Ramos (cell line): Measurements from ENCODE around the gene ZSCAN25.
"Not testable (repeated sequence)": the region's sequence is repeated elsewhere in the genome, so short reads cannot be mapped to it uniquely, and the experiment has no call there.

ENCODE experiments used
- in situ Hi-C: fragments of 300-500 bp; cut with MboI; formaldehyde crosslinking; loops from one replicate; pipeline ENCODE4 v1.14.3; 2022; ENCODE audit warnings: low sequenced_read_pairs; ENCODE audit not compliant: unreplicated experiment

The ZSCAN25 gene

GRCh38 chr7:99642027-99642426 lies 25.3 kb downstream of the ZSCAN25 start:
- in situ Hi-C loops: no loop called here

DNA sequence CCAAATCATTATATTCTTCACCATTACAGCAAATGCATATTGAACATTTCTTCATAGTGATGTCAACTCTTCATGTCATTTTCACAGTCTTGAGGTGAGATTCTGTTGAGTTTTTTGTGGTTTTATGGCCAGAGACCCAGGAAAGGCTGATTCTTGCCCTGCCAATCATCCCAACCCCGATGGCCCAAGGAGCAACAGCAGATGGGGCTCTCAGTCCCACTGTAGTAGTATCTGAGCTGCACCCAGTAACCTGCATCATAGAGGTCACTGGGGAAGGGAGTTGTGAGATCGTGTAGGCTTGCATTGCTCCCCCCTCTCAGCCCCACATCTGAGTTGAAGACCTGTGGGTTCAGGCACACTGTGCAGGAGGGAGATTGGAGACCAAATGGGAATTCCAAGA lies 26.7 kb downstream of the ZSCAN25 start:
- in situ Hi-C loops: no loop called here

GRCh38 chr7:99644431-99644830 lies 27.7 kb downstream of the ZSCAN25 start:
- in situ Hi-C loops: no loop called here

- in situ Hi-C loops: no loop called here
Observed at GRCh38 chr7:99645590-99645989, 28.8 kb downstream of the ZSCAN25 start.

- in situ Hi-C loops: no loop called here
Observed at GRCh38 chr7:99648843-99649242, 32.1 kb downstream of the ZSCAN25 start.

DNA sequence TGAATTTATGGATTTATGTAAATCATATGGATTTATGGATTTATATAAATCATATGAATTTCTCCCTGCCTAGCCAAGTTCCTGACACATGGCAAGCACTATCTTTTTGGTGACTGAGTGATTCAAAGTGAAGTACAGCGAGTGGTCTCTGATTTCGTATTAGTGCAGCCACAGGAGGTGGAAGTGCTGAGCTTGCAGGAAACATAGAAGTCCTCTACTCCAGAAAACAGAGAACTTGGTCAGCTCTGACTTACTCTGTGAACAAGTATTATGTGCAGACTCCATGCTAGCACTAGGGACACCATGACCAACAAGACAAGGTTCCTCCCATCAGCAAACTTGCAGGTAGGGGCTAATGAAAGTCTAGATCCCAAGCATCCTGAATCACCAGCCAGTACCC lies 34.5 kb downstream of the ZSCAN25 start:
- in situ Hi-C loops: no loop called here

DNA sequence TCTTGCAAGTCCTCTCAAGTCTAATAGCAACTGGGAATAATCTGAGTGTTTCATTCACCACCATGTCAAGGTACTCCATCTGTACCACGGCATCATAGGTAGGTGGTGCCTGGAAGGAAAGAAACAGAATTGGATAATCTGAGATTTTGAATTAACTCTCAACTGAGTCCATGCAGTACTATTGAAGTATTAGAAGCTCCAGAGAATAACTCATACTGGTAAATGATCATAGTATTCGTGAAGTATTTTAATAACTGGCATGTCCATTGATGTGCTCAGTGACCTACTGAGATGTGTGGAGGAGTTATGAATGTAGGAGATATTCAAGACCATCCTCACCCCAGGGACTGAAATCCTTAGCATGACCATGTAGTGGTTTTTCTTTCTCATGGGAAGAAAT lies 35.9 kb downstream of the ZSCAN25 start:
- in situ Hi-C loops: no loop called here

GRCh38 chr7:99653269-99653668 lies 36.5 kb downstream of the ZSCAN25 start:
- in situ Hi-C loops: not testable (repeated sequence)

DNA sequence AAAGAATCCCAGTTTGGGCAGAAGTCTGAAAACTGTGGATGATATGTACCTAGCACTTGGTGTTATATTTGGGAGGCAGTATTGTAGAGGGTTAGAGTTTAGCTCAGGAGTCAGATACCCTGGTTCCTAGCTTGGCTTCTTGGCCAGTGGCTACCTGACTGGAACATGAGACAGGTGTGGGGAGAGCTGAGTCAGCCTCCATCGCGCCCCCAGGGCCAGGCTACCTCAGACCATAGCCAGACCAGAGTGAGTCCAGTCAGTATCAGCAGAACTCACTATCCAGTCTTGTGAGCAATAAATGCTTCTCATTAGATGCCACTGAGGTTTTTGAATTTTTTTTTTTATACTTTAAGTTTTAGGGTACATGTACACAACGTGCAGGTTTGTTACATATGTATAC lies 37.0 kb downstream of the ZSCAN25 start:
- in situ Hi-C loops: no loop called here

DNA sequence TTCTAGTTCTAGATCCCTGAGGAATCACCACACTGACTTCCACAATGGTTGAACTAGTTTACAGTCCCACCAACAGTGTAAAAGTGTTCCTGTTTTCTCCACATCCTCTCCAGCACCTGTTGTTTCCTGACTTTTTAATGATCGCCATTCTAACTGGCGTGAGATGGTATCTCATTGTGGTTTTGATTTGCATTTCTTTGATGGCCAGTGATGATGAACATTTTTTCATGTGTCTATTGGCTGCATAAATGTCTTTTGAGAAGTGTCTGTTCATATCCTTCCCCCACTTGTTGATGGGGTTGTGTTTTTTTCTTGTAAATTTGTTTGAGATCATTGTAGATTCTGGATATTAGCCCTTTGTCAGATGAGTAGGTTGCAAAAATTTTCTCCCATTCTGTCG lies 37.9 kb downstream of the ZSCAN25 start:
- in situ Hi-C loops: not testable (repeated sequence)

- in situ Hi-C loops: not testable (repeated sequence)
Observed at GRCh38 chr7:99657879-99658278, 41.1 kb downstream of the ZSCAN25 start.

DNA sequence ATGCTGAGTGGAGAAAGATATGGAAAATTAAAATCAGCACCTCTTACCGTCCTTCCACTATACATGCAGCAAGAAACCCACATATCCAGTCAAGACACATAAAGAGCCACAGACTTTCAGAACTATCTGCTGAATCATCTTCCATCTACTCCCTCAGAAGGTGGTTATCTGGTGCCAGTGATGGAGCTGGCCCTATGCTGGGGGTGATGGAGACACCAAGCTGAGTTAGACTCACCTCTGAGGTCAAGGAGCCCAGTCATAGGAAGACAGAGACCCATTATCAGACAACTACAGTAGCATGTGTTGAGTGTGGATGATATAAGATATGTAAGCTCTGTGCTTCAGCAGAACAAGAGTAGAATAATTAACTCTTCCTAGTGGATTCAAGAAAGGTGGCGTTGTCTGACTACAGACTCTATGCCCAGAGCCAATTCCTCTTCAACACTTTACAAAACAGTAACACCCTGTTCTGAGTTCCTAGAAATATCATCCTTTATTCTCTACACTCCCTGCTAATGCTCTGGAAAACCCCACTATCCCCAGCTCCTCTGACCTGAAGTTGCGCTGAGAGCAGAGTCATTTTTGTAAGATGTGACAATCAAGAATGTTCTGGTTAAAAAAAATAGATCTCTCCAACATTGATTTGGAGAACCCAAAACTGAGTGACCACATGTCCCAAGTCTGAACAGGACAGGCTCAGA lies 48.7 kb downstream of the ZSCAN25 start:
- in situ Hi-C loops: no loop called here

DNA sequence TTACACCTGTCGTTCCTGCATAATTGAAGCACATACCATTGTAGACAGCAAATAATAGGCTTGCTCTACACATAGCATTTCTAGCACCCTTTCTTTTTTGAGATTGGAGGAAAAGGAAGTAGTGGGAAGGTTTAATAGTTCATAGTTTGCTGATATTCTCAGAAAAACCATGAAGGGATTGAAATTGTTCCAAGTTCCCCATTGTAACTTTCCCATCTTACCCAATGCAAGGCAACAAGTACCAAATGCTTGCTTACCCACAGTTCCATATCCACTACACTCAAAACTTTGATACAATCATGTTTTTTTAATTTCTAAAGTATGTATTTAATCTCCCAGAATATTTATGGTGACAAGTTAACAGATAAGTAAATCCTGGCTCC lies 49.3 kb downstream of the ZSCAN25 start:
- in situ Hi-C loops: no loop called here

GRCh38 chr7:99667179-99667578 lies 50.4 kb downstream of the ZSCAN25 start:
- in situ Hi-C loops: no loop called here

DNA sequence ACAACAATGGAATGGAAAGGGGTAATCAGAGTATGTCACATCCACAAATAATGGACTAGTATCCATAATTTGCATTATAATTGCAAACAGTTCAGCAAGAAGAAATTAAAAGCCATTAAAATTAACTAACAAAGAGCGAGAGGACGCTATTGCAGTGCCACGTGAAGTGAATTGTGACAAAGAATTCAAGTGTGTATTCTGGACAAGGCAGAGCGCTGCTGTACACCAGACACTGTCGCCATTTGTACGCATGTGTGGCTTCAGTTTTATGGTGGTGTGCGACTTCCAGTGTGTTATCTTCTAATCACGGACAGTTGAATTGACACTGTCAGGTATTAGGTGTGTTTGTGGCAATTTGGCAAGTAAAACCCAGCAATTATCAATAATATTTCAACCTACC lies 51.8 kb downstream of the ZSCAN25 start:
- in situ Hi-C loops: no loop called here

DNA sequence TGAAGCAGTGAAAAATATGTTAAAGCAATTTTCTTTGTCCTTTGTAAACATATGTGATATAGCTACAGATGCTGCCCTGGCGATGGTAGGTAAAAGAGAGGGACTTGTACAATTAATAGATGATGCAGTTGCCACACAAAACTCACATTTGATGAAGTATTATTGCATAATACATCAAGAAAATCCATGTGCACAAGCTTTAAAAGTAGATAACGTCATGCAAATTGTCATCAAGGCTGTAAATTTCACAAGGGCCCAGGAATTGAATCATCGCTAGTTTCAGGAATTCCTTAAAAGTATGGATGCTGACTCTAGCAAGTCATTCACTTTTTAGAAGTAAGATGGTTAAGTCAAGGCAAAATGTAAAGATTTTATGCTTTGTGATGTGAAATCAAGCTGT lies 53.0 kb downstream of the ZSCAN25 start:
- in situ Hi-C loops: no loop called here

DNA sequence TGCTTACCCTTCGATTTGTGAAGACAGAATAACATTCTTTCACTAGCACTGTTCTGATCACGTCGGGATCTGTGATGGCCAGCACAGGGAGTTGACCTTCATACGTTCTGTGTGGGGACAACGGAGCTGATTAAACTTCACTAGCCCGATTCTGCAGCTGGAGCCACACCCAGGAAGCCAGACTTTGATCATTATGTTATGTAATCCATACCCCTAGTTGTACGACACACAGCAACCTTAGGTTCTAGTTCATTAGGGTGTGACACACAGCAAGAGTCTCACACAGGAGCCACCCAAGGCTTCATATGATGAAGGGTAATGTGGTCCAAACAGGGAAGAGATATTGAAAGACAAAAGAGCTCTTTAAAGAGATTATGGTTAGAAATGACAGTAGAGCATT lies 55.8 kb downstream of the ZSCAN25 start:
- in situ Hi-C loops: no loop called here

DNA sequence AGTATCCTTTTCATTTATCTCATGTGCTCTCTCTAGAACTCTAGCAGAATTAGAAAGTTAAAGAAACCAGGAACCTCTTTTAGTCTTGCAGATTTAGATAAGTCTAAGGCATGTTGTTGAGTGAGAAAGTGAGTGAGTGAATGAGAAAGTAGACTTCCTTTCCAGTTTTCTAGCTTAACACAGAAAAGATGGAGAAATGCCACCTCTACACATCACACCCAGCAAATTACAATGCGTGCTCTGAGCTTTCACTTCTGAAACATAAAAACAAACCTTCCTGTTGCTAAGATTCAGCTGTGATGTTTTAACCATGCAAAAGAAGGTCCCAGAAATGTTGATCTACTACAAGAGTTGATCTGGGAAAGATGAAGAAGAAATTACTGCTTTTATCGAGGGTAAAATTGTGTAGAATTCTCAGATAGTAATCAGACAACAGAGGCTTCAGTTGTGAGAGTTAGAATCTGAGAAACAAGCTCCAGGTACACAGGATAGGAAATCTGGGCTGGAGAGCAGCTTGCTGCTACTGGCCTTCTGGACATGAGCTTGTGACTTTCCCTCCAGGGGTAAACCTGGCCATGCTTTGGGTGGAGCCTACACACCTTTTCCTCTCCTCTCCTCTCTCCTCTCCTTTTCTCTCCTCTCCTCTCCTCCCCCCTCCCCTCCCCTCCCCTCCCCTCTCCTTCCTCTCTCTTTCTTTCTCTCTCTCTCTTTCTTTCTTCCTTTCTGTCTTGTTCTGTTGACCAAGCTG lies 58.4 kb downstream of the ZSCAN25 start:
- in situ Hi-C loops: no loop called here

DNA sequence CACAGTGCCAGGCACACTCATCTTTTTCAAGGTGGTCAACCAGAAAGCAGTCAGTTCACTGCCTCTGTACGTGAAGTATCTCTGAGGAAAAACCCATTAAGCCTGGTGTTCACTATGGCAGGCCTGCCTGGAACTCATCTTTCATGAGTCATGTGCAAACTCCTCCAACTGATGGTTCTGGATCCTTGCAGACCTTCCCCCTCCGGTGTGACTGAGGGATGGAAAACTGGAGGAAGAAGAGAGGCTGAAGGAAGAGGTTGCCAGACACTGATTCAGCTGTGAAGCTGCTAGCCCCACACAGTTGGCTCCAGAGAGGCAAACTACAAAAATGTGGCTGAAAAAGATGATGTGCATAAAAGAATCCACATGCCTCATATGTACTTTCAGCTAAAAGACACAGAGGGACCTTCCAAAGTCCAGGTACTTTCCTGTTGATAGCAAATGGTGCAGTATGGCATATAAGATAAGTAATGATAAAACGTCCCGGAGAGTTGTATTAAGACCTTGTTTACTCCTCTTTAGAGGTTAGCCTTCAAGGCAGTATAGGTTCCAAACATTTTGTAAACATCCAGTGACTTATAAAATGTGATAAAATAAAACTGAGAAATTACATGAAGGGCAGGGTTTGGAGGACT lies 60.4 kb downstream of the ZSCAN25 start:
- in situ Hi-C loops: no loop called here

DNA sequence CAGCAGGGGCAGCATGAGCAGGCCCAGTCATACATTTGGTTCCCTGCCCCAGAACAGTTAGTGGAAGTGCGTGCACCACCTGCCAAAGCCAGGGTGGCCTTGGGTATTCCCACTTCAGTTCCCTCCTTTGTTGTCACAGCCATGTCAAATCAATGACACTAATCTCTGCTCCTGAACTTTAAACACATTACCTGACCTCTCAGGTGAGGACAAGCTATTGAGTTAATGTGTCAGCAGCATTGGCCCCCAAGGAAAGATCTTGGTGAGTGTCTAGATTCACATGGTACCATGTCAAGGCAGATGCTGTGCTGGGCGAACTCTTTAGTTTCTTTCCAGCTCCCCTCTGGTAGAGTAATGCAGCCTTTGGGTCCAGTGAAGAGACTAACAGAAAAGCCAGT lies 60.9 kb downstream of the ZSCAN25 start:
- in situ Hi-C loops: no loop called here

GRCh38 chr7:99679032-99679399 lies 62.3 kb downstream of the ZSCAN25 start:
- in situ Hi-C loops: no loop called here
